Gastrocnemius medialis (tissue), 4 donors: Measurements from ENCODE around the gene RABL6. TPM values are rescaled to one million over a fixed set of nuclear protein-coding genes. Genes with fewer than 3 reads are reported as not detected.
A peak's percentile ranks its signal among the peaks of the same experiment; 100 is the strongest.
"Not testable (repeated sequence)": the region's sequence is repeated elsewhere in the genome, so short reads cannot be mapped to it uniquely, and the experiment has no call there.

Experiments used
- ATAC-seq, 2 donors: fragments of 150-250 bp; one replicate each; pipeline ENCODE4 v1.9.1; 2016
- DNase-seq, 2 donors: peaks; one replicate each; pipeline ENCODE4 v3.0.0-alpha.2; 2019
- H3K27ac ChIP-seq, 4 donors: fragments of 200-600 bp; sonication (generic); 1 replicate in 1 of 4; 2 replicates in 3 of 4; pipeline ENCODE4 v1.5.1; 2016 to 2018; ENCODE audit warnings: mild to moderate bottlenecking in 2 of 4, moderate library complexity in 1 of 4
- H3K27me3 ChIP-seq, 3 donors: fragments of 200-600 bp; sonication (generic) in 2 of 3; 1 replicate in 1 of 3; 2 replicates in 2 of 3; pipeline versions ENCODE4 v1.5.1 to v1.6.0; 2016 to 2019; ENCODE audit warnings: mild to moderate bottlenecking in 1 of 3, moderate library complexity in 1 of 3
- H3K36me3 ChIP-seq, 2 donors: fragments of 200-600 bp; sonication (generic) in 1 of 2; one replicate each; pipeline ENCODE4 v1.5.1; 2017 to 2018
- H3K4me1 ChIP-seq, 2 donors: fragments of 200-600 bp; sonication (generic) in 1 of 2; one replicate each; pipeline ENCODE4 v1.5.1; 2016 to 2017; ENCODE audit warnings: mild to moderate bottlenecking in 2 of 2
- H3K4me3 ChIP-seq, 4 donors: fragments of 200-600 bp; sonication (generic) in 3 of 4; 1 replicate in 1 of 4; 2 replicates in 3 of 4; pipeline ENCODE4 v1.5.1; 2016 to 2019; ENCODE audit warnings: mild to moderate bottlenecking in 2 of 4
- H3K9me3 ChIP-seq, 3 donors: fragments of 200-600 bp; sonication (generic) in 2 of 3; 1 replicate in 1 of 3; 2 replicates in 2 of 3; pipeline ENCODE4 v1.5.1; 2016 to 2019
- CTCF ChIP-seq, 5 experiments: fragments of 450-650 bp in 3 of 5; fragments of 200-600 bp in 2 of 5; sonication (generic) in 2 of 5; IDR thresholded peaks in 4 of 5; conservative IDR thresholded peaks in 1 of 5; 1 replicate in 4 of 5; 2 replicates in 1 of 5; pipeline ENCODE4 v1.5.1; 2016 to 2019; ENCODE audit warnings: antibody characterized with exemption in 5 of 5, mild to moderate bottlenecking in 3 of 5, moderate library complexity in 3 of 5
- POLR2A ChIP-seq, 2 donors: fragments of 450-650 bp; IDR thresholded peaks; one replicate each; pipeline ENCODE4 v1.6.1; 2017; ENCODE audit warnings: antibody characterized with exemption in 2 of 2, mild to moderate bottlenecking in 2 of 2, moderate library complexity in 2 of 2
- in situ Hi-C, 4 donors: fragments of 200-750 bp; cut with MboI; loops; one replicate each; pipeline versions ENCODE4 v1.15.0 to v1.8.0; 2017; ENCODE audit warnings: low sequenced_read_pairs in 4 of 4
- intact Hi-C: fragments of 100-400 bp; cut with DNase I; formaldehyde crosslinking; loops from one replicate; pipeline ENCODE4 v1.15.1; 2023; ENCODE audit warnings: low total_unique reads
- total RNA-seq, 4 donors: library from RNA; depleted of rRNA; stranded (reverse); fragments of >200 nt; gene quantifications; one replicate each; pipeline versions ENCODE4 v1.1.0 to v1.2.3, GENCODE V29; 2016

The RABL6 gene
- total RNA-seq, 4 donors from 2014 or later, result 84.9 to 121 (median 105) TPM

- no peaks in the 10 kb centered on the region for H3K27me3 ChIP-seq
- DNase-seq (no peak), ATAC-seq (no peak)
- intact Hi-C loops, result no loop called here
- H3K4me3 ChIP-seq, result no peak overlapping the region
- H3K36me3 ChIP-seq, result peaks cover 0 to 31% of the 10 kb centered on the region in 2 donors
- H3K27ac ChIP-seq, result no peak overlapping the region
- H3K4me1 ChIP-seq, result peaks cover 29 to 31% of the 10 kb centered on the region in 2 donors
- no peak for TF ChIP-seq POLR2A (IDR thresholded peaks at IDR 0.05)
- no peak for TF ChIP-seq CTCF (IDR thresholded peaks at IDR 0.05 in 4 of 5, conservative IDR thresholded peaks at IDR 0.05 in 1 of 5)
- no peaks in the 10 kb centered on the region for H3K9me3 ChIP-seq
- in situ Hi-C loops, result no loop called here
Observed at GRCh38 chr9:136862849-136863622, 55.3 kb downstream of the RABL6 start.

GRCh38 chr9:136863623-136864273 lies 56.0 kb downstream of the RABL6 start:
- Histone ChIP-seq H3K4me3 (no peak overlapping the region), H3K27me3 (no peaks in the 10 kb centered on the region), H3K36me3 (peaks cover 0 to 31% of the 10 kb centered on the region in 2 donors), H3K4me1 (peaks cover 27 to 29% of the 10 kb centered on the region in 2 donors), H3K27ac (no peak overlapping the region), H3K9me3 (no peaks in the 10 kb centered on the region)
- in situ Hi-C loops, result no loop called here
- ATAC-seq, result no peak
- intact Hi-C loops, result no loop called here
- TF ChIP-seq CTCF (IDR thresholded peaks at IDR 0.05 in 4 of 5, conservative IDR thresholded peaks at IDR 0.05 in 1 of 5), result no peak
- no peak for DNase-seq

- TF ChIP-seq POLR2A (IDR thresholded peaks at IDR 0.05), result no peak
- no peak for TF ChIP-seq CTCF (IDR thresholded peaks at IDR 0.05 in 4 of 5, conservative IDR thresholded peaks at IDR 0.05 in 1 of 5)
- DNase-seq (no peak), ATAC-seq (no peak)
- no peaks in the 10 kb centered on the region for H3K27me3 ChIP-seq
- intact Hi-C loops (loop anchor here (5.0 kb wide), 1 partner anchor 73 kb away; the partner anchor contains the start of gene TMEM141), in situ Hi-C loops (no loop called here)
- no peaks in the 10 kb centered on the region for H3K9me3 ChIP-seq
- H3K4me3 ChIP-seq, result peak overlapping the region; percentile 87 to 100 (median 94)
- H3K36me3 ChIP-seq, result peaks cover 0 to 31% of the 10 kb centered on the region in 2 donors
- peak overlapping the region; percentile 88 to 100 (median 97) for H3K27ac ChIP-seq
- peaks cover 21 to 27% of the 10 kb centered on the region in 2 donors for H3K4me1 ChIP-seq
Observed at GRCh38 chr9:136865041-136865767, 57.5 kb downstream of the RABL6 start.

GRCh38 chr9:136865768-136866103 lies 58.0 kb downstream of the RABL6 start:
- Histone ChIP-seq H3K4me1 (peaks cover 21 to 27% of the 10 kb centered on the region in 2 donors), H3K27me3 (no peaks in the 10 kb centered on the region), H3K4me3 (peak overlapping the region; percentile 87 to 100 (median 94)), H3K36me3 (peaks cover 0 to 28% of the 10 kb centered on the region in 2 donors), H3K27ac (peak overlapping the region; percentile 88 to 100 (median 97)), H3K9me3 (no peaks in the 10 kb centered on the region)
- no peak for DNase-seq
- in situ Hi-C loops (no loop called here), intact Hi-C loops (loop anchor here (1.0 to 5.0 kb wide), 3 partner anchors 16 to 73 kb away; partner anchors contain the start of genes PHPT1, TMEM141 and TRAF2)
- TF ChIP-seq POLR2A (IDR thresholded peaks at IDR 0.05), result no peak
- TF ChIP-seq CTCF (IDR thresholded peaks at IDR 0.05 in 4 of 5, conservative IDR thresholded peaks at IDR 0.05 in 1 of 5), result no peak
- peak; percentile 4 to 31 for ATAC-seq

GRCh38 chr9:136866898-136867421 lies 59.2 kb downstream of the RABL6 start:
- intact Hi-C loops, result loop anchor here (1.0 to 5.0 kb wide), 3 partner anchors 18 to 75 kb away; partner anchors contain the start of genes PHPT1, TMEM141 and TRAF2
- H3K27me3 ChIP-seq, H3K9me3 ChIP-seq, DNase-seq, ATAC-seq, in situ Hi-C loops: not testable (repeated sequence)
- peak overlapping the region; percentile 73 to 98 (median 84) for H3K27ac ChIP-seq
- H3K4me1 ChIP-seq, result peaks cover 21 to 27% of the 10 kb centered on the region in 2 donors
- peaks cover 0 to 25% of the 10 kb centered on the region in 2 donors for H3K36me3 ChIP-seq
- H3K4me3 ChIP-seq, result peak overlapping the region; percentile 62 to 100 (median 94)
